Esophagus squamous epithelium (tissue), 5 donors: ENCODE data around the gene CADPS. TPM values are rescaled to one million over a fixed set of nuclear protein-coding genes. Genes with fewer than 3 reads are reported as not detected.

Experiments used
- DNase-seq: peaks from one replicate; lab custom pipeline; 2025; lab: John Stamatoyannopoulos, UW
- H3K27ac ChIP-seq, 4 donors: fragments of 200-600 bp; sonication (generic); one replicate each; pipeline ENCODE4 v1.5.1; 2016 to 2019; ENCODE audit warnings: mild to moderate bottlenecking in 1 of 4
- H3K27me3 ChIP-seq, 4 donors: fragments of 200-600 bp; sonication (generic); 1 replicate in 3 of 4; 2 replicates in 1 of 4; pipeline versions ENCODE4 v1.5.1 to v1.6.0; 2017 to 2021; ENCODE audit warnings: antibody characterized with exemption in 1 of 4
- H3K36me3 ChIP-seq, 3 donors: fragments of 200-600 bp; sonication (generic); one replicate each; pipeline ENCODE4 v1.5.1; 2016 to 2019
- H3K4me1 ChIP-seq, 3 donors: fragments of 200-600 bp; sonication (generic); one replicate each; pipeline ENCODE4 v1.5.1; 2017 to 2019
- H3K4me3 ChIP-seq, 4 donors: fragments of 200-600 bp; sonication (generic); 1 replicate in 3 of 4; 2 replicates in 1 of 4; pipeline ENCODE4 v1.5.1; 2016 to 2019; ENCODE audit warnings: mild to moderate bottlenecking in 2 of 4, moderate library complexity in 1 of 4
- H3K9me3 ChIP-seq, 3 donors: fragments of 200-600 bp; sonication (generic); one replicate each; pipeline ENCODE4 v1.5.1; 2016 to 2019
- POLR2A ChIP-seq, 4 donors: fragments of 450-650 bp; IDR thresholded peaks; one replicate each; pipeline ENCODE4 v1.6.1; 2017; ENCODE audit warnings: antibody characterized with exemption in 4 of 4, mild to moderate bottlenecking in 4 of 4, moderate library complexity in 3 of 4
- WGBS, 2 donors: methylation state at CpG; one replicate each; pipeline ENCODE4 v1.1.5; 2018; 5-methylcytosine and 5-hydroxymethylcytosine counted together
- intact Hi-C: fragments of 100-400 bp; cut with DNase I; formaldehyde crosslinking; loops from one replicate; pipeline ENCODE4 v1.15.0; 2022
- total RNA-seq, 4 donors: library from RNA; depleted of rRNA; stranded (reverse); fragments of >200 nt; gene quantifications; one replicate each; pipeline ENCODE4 v1.1.0, GENCODE V29; 2016
- TF ChIP-seq, protein P1 (sequence below), 6 experiments: fragments of 450-650 bp in 4 of 6; fragments of 200-600 bp in 2 of 6; sonication (generic) in 2 of 6; IDR thresholded peaks; one replicate each; pipeline ENCODE4 v1.5.1; 2016 to 2019; ENCODE audit warnings: antibody characterized with exemption in 6 of 6, mild to moderate bottlenecking in 4 of 6, moderate library complexity in 4 of 6
- donor health status: DM: yes; HTN: yes; CAD: no.

CADPS gene
- total RNA-seq, 4 donors from 2014 or later, result 0.09 to 4.8 TPM; not detected in 2

DNA sequence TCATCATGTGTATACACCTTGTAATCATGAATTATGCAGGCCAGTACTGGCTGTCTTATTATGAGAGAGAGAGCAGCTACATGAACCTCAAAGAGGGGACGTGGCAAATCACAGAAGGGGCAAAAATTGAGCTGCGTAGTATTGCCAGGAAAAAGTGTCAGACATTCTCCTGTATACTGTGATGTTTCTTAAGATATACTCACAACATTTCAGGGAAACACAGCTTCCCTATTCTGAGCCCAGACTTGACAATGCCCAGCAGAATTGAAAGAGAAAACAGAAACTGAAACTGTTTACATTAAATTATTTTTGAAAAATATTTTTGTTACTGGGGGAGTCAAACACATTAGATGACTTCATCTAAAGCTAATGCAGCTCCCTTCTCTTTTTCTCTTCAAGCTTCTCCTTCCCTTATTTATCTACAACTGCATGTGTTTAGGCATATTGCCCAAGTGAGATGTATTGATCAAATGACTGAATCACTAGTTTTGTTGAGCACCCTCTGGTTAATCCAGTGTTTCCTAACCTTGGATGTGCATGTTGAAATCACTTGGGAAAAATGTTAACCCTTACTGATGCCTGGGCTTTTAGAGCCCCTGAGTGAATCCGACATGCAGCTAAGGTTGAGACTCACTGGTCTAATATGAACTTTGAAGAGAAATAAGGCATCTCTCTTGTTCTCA lies 39.5 kb downstream of the CADPS start:
- TF ChIP-seq, protein P1, sequence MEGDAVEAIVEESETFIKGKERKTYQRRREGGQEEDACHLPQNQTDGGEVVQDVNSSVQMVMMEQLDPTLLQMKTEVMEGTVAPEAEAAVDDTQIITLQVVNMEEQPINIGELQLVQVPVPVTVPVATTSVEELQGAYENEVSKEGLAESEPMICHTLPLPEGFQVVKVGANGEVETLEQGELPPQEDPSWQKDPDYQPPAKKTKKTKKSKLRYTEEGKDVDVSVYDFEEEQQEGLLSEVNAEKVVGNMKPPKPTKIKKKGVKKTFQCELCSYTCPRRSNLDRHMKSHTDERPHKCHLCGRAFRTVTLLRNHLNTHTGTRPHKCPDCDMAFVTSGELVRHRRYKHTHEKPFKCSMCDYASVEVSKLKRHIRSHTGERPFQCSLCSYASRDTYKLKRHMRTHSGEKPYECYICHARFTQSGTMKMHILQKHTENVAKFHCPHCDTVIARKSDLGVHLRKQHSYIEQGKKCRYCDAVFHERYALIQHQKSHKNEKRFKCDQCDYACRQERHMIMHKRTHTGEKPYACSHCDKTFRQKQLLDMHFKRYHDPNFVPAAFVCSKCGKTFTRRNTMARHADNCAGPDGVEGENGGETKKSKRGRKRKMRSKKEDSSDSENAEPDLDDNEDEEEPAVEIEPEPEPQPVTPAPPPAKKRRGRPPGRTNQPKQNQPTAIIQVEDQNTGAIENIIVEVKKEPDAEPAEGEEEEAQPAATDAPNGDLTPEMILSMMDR (IDR thresholded peaks at IDR 0.05), result no peak
- TF ChIP-seq POLR2A (IDR thresholded peaks at IDR 0.05), result no peak
- Histone ChIP-seq H3K4me3 (no peak overlapping the region), H3K27ac (no peak overlapping the region), H3K9me3 (no peaks in the 10 kb centered on the region), H3K36me3 (no peaks in the 10 kb centered on the region), H3K4me1 (no peaks in the 10 kb centered on the region), H3K27me3 (no peaks in the 10 kb centered on the region)
- no peak for DNase-seq
- intact Hi-C loops, result no loop called here
- 30 to 55% methylated on average over 3 of the region's 3 CpGs for WGBS, 2 donors

DNA sequence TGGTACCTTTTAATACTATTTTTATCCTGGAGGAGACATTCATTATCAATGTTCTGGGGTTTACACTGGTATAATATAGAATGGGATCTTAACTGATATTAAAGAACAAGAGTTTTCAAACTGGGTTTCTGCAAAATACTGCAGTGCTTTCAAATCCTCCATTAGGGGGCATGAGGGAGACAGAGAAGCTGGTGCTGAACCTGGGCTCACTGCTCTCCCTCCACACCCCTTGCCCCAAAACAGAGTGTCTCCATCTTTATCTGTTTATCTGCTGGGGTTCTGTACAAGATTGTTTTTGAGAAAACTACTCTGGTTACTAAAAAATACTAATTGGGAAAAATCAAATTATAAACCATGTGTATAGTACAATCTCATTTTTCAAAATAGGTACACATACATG lies 41.7 kb downstream of the CADPS start:
- no peaks in the 10 kb centered on the region for H3K36me3 ChIP-seq
- H3K4me3 ChIP-seq, result no peak overlapping the region
- no peak overlapping the region for H3K27ac ChIP-seq
- no peak for DNase-seq
- no peak for TF ChIP-seq POLR2A (IDR thresholded peaks at IDR 0.05)
- TF ChIP-seq, protein P1 (IDR thresholded peaks at IDR 0.05), result peak in 1 of 6 experiments; percentile 11
- H3K27me3 ChIP-seq, result no peaks in the 10 kb centered on the region
- no peaks in the 10 kb centered on the region for H3K4me1 ChIP-seq
- intact Hi-C loops, result no loop called here
- H3K9me3 ChIP-seq, result no peaks in the 10 kb centered on the region

DNA sequence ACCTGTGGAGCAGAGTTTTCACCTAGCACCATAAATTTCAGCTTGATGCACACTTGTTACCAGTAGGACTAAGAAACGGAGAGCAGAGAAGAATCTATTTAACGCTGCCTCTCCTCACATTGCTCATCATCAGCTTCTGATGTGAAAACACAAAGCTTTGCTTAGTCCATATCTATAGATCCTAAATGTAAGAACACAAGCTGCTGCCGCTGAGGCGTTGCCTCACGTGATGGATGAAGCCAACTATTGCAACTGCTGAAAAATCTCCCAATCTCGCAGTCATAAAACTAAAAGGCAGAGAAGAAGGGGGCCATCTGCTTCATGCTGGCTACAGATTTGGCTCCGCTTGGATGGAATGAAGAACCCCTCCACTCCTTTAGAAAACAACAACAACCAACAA lies 42.7 kb downstream of the CADPS start:
- 77 to 83% methylated on average over 7 of the region's 7 CpGs for whole genome bisulfite sequencing, 2 donors
- DNase-seq, result no peak
- H3K9me3 ChIP-seq, result no peaks in the 10 kb centered on the region
- H3K27ac ChIP-seq, result no peak overlapping the region
- no peaks in the 10 kb centered on the region for H3K27me3 ChIP-seq
- TF ChIP-seq, protein P1 (IDR thresholded peaks at IDR 0.05), result no peak
- TF ChIP-seq POLR2A (IDR thresholded peaks at IDR 0.05), result no peak
- no peaks in the 10 kb centered on the region for H3K4me1 ChIP-seq
- no peak overlapping the region for H3K4me3 ChIP-seq
- no peaks in the 10 kb centered on the region for H3K36me3 ChIP-seq
- intact Hi-C loops, result no loop called here

DNA sequence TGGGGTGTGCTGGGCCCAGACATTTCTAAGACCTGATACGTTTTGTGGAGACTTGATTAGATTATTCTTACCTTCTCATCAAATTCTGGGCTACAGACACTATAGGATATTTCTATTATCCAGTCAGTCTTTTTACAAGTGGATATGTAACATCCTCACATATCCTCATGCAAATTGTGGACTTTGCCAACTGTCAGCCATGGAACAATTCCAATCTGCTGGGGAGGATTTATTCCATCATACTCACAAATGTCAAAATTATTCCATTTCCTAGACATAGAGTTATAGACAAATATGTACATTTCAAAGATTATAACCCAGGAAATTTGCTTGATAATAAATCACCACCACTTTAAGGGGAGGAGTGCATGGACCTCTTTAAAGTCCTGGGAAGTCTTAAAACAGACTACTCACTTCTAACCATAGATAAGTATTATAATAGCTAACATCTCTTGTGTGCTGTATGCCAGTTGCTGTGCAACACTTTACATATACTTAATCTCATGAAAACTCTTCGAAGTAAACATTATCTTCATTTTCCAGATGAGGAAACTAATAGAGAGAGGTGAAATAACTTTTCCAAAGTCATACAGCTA lies 44.4 kb downstream of the CADPS start:
- intact Hi-C loops, result no loop called here
- Histone ChIP-seq H3K4me3 (no peak overlapping the region), H3K4me1 (no peaks in the 10 kb centered on the region), H3K27ac (no peak overlapping the region), H3K27me3 (no peaks in the 10 kb centered on the region), H3K36me3 (no peaks in the 10 kb centered on the region), H3K9me3 (no peaks in the 10 kb centered on the region)
- TF ChIP-seq, protein P1 (IDR thresholded peaks at IDR 0.05), result no peak
- no peak for TF ChIP-seq POLR2A (IDR thresholded peaks at IDR 0.05)
- WGBS, 2 donors, result 19 to 26% methylated on average over 2 of the region's 2 CpGs
- no peak for DNase-seq

DNA sequence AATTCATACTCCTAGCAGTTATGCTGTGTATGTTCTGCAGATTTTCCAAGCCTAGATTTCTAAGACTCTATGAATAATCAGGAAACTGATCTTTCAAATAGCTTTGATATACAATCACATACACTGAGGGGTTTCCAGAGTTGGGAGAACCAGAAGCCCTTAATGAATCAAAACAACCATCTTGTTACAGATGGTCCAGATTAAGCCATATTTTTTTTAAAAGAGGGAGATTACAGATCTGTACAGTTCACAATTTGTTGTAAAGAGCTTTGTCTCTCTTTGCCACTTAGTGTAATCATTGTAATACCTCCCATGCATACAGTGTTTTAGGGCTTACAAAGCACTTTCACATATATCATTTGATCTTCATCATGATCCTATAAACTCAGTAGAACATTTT lies 47.7 kb downstream of the CADPS start:
- no peak overlapping the region for H3K27ac ChIP-seq
- no peaks in the 10 kb centered on the region for H3K4me1 ChIP-seq
- H3K36me3 ChIP-seq, result no peaks in the 10 kb centered on the region
- DNase-seq, result no peak
- no peaks in the 10 kb centered on the region for H3K9me3 ChIP-seq
- intact Hi-C loops, result no loop called here
- no peak for TF ChIP-seq POLR2A (IDR thresholded peaks at IDR 0.05)
- TF ChIP-seq, protein P1 (IDR thresholded peaks at IDR 0.05), result no peak
- H3K4me3 ChIP-seq, result no peak overlapping the region
- H3K27me3 ChIP-seq, result no peaks in the 10 kb centered on the region
